GM12878 (cell line): ENCODE data around the gene GOLGA6L25.
"Not testable (repeated sequence)": the region's sequence is repeated elsewhere in the genome, so short reads cannot be mapped to it uniquely, and the experiment has no call there.

ENCODE experiments used
- BHLHE40 ChIP-seq, 2 experiments: fragments of 450-650 bp in 1 of 2; IDR thresholded peaks; 2 replicates each; pipeline ENCODE4 v1.6.1; 2011 to 2017; ENCODE audit warnings: low read depth in 2 of 2, borderline replicate concordance in 1 of 2, improper control_type of control experiment in 1 of 2, low read length in 1 of 2, mild to moderate bottlenecking in 1 of 2
- GABPA ChIP-seq: IDR thresholded peaks from 2 replicates; pipeline ENCODE4 v1.6.1; 2014; ENCODE audit warnings: antibody characterized with exemption, low read depth, mild to moderate bottlenecking, inconsistent platforms
- NBN ChIP-seq: fragments of 450-650 bp; IDR thresholded peaks from 2 replicates; pipeline ENCODE4 v1.6.1; 2016
- PKNOX1 ChIP-seq: fragments of 450-650 bp; IDR thresholded peaks from 2 replicates; pipeline ENCODE4 v1.6.1; 2016; ENCODE audit warnings: mild to moderate bottlenecking
- PML ChIP-seq: IDR thresholded peaks from 2 replicates; pipeline ENCODE4 v1.6.1; 2012; ENCODE audit warnings: low read length, inconsistent platforms
- POLR2AphosphoS2 ChIP-seq: IDR thresholded peaks from 2 replicates; pipeline ENCODE4 v1.6.1; 2011; ENCODE audit warnings: low read depth, mild to moderate bottlenecking, low read length, improper control_type of control experiment, moderate library complexity
- RAD21 ChIP-seq: IDR thresholded peaks from 2 replicates; pipeline ENCODE4 v1.6.1; 2011; ENCODE audit warnings: mild to moderate bottlenecking, low read depth, low read length, moderate library complexity; ENCODE audit not compliant: insufficient read depth
- TAF1 ChIP-seq: IDR thresholded peaks from 2 replicates; pipeline ENCODE4 v1.6.1; 2011; ENCODE audit warnings: mild to moderate bottlenecking, low read depth, low read length, borderline replicate concordance
- TF ChIP-seq, protein P1 (sequence below), 3 experiments: IDR thresholded peaks in 2 of 3; conservative IDR thresholded peaks in 1 of 3; 2 replicates each; pipeline ENCODE4 v1.5.1; 2011; ENCODE audit warnings: low read depth in 3 of 3, low read length in 3 of 3, mild to moderate bottlenecking in 3 of 3, control low read depth in 2 of 3, moderate library complexity in 2 of 3, inconsistent platforms in 1 of 3, mixed read lengths in 1 of 3; ENCODE audit not compliant: control insufficient read depth in 2 of 3, insufficient read depth in 1 of 3; ENCODE audit errors: extremely low read depth in 1 of 3
- TF ChIP-seq, protein P2 (sequence below): IDR thresholded peaks from 2 replicates; pipeline ENCODE4 v1.6.1; 2012; ENCODE audit warnings: low read depth, low read length, improper control_type of control experiment

- TF ChIP-seq, protein P1, sequence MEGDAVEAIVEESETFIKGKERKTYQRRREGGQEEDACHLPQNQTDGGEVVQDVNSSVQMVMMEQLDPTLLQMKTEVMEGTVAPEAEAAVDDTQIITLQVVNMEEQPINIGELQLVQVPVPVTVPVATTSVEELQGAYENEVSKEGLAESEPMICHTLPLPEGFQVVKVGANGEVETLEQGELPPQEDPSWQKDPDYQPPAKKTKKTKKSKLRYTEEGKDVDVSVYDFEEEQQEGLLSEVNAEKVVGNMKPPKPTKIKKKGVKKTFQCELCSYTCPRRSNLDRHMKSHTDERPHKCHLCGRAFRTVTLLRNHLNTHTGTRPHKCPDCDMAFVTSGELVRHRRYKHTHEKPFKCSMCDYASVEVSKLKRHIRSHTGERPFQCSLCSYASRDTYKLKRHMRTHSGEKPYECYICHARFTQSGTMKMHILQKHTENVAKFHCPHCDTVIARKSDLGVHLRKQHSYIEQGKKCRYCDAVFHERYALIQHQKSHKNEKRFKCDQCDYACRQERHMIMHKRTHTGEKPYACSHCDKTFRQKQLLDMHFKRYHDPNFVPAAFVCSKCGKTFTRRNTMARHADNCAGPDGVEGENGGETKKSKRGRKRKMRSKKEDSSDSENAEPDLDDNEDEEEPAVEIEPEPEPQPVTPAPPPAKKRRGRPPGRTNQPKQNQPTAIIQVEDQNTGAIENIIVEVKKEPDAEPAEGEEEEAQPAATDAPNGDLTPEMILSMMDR (IDR thresholded peaks at IDR 0.05 in 2 of 3, conservative IDR thresholded peaks at IDR 0.05 in 1 of 3; ENCODE audit: control insufficient read depth in 2 of 3, extremely low read depth in 1 of 3, insufficient read depth in 1 of 3, low read depth in 3 of 3, low read length in 3 of 3): not testable (repeated sequence)
- TF ChIP-seq GABPA; NBN; RAD21; PML; TAF1; BHLHE40 (IDR thresholded peaks at IDR 0.05; ENCODE audit: borderline replicate concordance in 1 of 2, low read depth in 2 of 2, low read length in 1 of 2); POLR2AphosphoS2; PKNOX1: not testable (repeated sequence)
- TF ChIP-seq, protein P2, sequence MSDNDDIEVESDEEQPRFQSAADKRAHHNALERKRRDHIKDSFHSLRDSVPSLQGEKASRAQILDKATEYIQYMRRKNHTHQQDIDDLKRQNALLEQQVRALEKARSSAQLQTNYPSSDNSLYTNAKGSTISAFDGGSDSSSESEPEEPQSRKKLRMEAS: not testable (repeated sequence)
Measured at GRCh38 chr15:28508217-28508889, 45.0 kb upstream of the GOLGA6L25 start.
